Measurements from ENCODE around the gene APOH. TPM values are rescaled to one million over a fixed set of nuclear protein-coding genes. Genes with fewer than 3 reads are reported as not detected.

APOH gene
- total and polyA plus RNA-seq, 2 of the 13 experiments (the other 11 are each of a cell fraction or from before 2014, with no cell fraction given): 4,846 to 5,748 TPM

- TF ChIP-seq GZF1 (CRISPR knock-in tag; IDR thresholded peaks at IDR 0.05) (no peak), ZNF703 (CRISPR knock-in tag; IDR thresholded peaks at IDR 0.05; ENCODE audit: borderline replicate concordance) (no peak), HOMEZ (CRISPR knock-in tag; IDR thresholded peaks at IDR 0.05; ENCODE audit: low read depth) (peak; percentile 79), AKNA (CRISPR knock-in tag; IDR thresholded peaks at IDR 0.05; ENCODE audit: borderline replicate concordance) (no peak)
- TF ChIP-seq, protein P1, sequence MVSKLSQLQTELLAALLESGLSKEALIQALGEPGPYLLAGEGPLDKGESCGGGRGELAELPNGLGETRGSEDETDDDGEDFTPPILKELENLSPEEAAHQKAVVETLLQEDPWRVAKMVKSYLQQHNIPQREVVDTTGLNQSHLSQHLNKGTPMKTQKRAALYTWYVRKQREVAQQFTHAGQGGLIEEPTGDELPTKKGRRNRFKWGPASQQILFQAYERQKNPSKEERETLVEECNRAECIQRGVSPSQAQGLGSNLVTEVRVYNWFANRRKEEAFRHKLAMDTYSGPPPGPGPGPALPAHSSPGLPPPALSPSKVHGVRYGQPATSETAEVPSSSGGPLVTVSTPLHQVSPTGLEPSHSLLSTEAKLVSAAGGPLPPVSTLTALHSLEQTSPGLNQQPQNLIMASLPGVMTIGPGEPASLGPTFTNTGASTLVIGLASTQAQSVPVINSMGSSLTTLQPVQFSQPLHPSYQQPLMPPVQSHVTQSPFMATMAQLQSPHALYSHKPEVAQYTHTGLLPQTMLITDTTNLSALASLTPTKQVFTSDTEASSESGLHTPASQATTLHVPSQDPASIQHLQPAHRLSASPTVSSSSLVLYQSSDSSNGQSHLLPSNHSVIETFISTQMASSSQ (IDR thresholded peaks at IDR 0.05; ENCODE audit: low read depth): 0 out of 2 replicates have a peak, but pooled peaks have one; percentile 33
- TF ChIP-seq, protein P1 (CRISPR knock-in tag; IDR thresholded peaks at IDR 0.05; ENCODE audit: borderline replicate concordance): peak; percentile 64; the same call in 1 of the 2 replicates
- TF ChIP-seq, protein P2, sequence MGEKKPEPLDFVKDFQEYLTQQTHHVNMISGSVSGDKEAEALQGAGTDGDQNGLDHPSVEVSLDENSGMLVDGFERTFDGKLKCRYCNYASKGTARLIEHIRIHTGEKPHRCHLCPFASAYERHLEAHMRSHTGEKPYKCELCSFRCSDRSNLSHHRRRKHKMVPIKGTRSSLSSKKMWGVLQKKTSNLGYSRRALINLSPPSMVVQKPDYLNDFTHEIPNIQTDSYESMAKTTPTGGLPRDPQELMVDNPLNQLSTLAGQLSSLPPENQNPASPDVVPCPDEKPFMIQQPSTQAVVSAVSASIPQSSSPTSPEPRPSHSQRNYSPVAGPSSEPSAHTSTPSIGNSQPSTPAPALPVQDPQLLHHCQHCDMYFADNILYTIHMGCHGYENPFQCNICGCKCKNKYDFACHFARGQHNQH (CRISPR knock-in tag; IDR thresholded peaks at IDR 0.05): 0 out of 2 replicates have a peak, but pooled peaks have one; percentile 46
- TF ChIP-seq, protein P3, sequence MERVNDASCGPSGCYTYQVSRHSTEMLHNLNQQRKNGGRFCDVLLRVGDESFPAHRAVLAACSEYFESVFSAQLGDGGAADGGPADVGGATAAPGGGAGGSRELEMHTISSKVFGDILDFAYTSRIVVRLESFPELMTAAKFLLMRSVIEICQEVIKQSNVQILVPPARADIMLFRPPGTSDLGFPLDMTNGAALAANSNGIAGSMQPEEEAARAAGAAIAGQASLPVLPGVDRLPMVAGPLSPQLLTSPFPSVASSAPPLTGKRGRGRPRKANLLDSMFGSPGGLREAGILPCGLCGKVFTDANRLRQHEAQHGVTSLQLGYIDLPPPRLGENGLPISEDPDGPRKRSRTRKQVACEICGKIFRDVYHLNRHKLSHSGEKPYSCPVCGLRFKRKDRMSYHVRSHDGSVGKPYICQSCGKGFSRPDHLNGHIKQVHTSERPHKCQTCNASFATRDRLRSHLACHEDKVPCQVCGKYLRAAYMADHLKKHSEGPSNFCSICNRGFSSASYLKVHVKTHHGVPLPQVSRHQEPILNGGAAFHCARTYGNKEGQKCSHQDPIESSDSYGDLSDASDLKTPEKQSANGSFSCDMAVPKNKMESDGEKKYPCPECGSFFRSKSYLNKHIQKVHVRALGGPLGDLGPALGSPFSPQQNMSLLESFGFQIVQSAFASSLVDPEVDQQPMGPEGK (CRISPR knock-in tag; IDR thresholded peaks at IDR 0.05): peak; percentile 35; the same call in 1 of the 2 replicates
Measured at GRCh38 chr17:66233023-66233753, 4.0 kb upstream of the APOH start (continued).

Measured in HepG2 (cell line).